ENCODE measurements around the gene DIS3L2. TPM values are rescaled to one million over a fixed set of nuclear protein-coding genes. Genes with fewer than 3 reads are reported as not detected.

The DIS3L2 gene
- total RNA-seq, 6 experiments from 2014 or later = 18.2 to 23.6 (median 21.6) TPM

GRCh38 chr2:232133078-232133477, 171.6 kb downstream of the DIS3L2 start:
- no peak for DNase-seq
- H3K9me3 Mint-ChIP-seq = no peaks in the 10 kb centered on the region
- no peak overlapping the region for H3K4me3 Mint-ChIP-seq
- H3K4me1 Mint-ChIP-seq (ENCODE audit: low read depth) = peaks cover 16% of the 10 kb centered on the region
- 0 out of 2 replicates have a peak, but pooled peaks cover 4% of the 10 kb centered on the region for H3K36me3 Mint-ChIP-seq (ENCODE audit: low read depth)
- TF ChIP-seq, protein P1, sequence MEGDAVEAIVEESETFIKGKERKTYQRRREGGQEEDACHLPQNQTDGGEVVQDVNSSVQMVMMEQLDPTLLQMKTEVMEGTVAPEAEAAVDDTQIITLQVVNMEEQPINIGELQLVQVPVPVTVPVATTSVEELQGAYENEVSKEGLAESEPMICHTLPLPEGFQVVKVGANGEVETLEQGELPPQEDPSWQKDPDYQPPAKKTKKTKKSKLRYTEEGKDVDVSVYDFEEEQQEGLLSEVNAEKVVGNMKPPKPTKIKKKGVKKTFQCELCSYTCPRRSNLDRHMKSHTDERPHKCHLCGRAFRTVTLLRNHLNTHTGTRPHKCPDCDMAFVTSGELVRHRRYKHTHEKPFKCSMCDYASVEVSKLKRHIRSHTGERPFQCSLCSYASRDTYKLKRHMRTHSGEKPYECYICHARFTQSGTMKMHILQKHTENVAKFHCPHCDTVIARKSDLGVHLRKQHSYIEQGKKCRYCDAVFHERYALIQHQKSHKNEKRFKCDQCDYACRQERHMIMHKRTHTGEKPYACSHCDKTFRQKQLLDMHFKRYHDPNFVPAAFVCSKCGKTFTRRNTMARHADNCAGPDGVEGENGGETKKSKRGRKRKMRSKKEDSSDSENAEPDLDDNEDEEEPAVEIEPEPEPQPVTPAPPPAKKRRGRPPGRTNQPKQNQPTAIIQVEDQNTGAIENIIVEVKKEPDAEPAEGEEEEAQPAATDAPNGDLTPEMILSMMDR (IDR thresholded peaks at IDR 0.05) = peak; percentile 52
- H3K27ac Mint-ChIP-seq = no peak overlapping the region
- H3K27me3 Mint-ChIP-seq (ENCODE audit: insufficient read depth) = no peaks in the 10 kb centered on the region; the same call in none of the 2 replicates

DNA sequence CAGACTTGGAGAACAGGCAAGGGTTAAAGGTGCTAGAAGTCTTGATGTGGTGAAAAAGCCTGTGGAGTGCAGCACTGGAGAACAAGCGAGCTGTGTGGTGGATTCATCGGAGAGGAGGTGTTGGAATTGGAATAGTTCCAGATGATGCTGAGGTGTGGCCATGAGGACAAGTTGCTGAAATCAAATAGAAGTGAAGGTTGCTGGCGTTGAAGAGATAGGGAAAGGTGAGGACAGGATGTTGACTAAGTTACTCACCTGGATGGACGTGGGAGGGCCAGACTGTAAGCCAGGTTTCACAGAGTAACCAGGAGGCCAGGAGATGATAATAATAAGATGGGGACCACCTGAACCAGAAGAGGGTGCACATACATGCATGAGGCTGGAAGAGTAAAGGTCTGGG, 173.4 kb downstream of the DIS3L2 start:
- Mint-ChIP-seq H3K27ac (no peak overlapping the region), H3K36me3 (ENCODE audit: low read depth) (0 out of 2 replicates have a peak, but pooled peaks cover 4% of the 10 kb centered on the region), H3K27me3 (ENCODE audit: insufficient read depth) (no peaks in the 10 kb centered on the region; the same call in none of the 2 replicates), H3K9me3 (no peaks in the 10 kb centered on the region), H3K4me1 (ENCODE audit: low read depth) (peaks cover 31% of the 10 kb centered on the region), H3K4me3 (no peak overlapping the region)
- no peak for DNase-seq
- TF ChIP-seq, protein P1 (IDR thresholded peaks at IDR 0.05) = no peak

DNA sequence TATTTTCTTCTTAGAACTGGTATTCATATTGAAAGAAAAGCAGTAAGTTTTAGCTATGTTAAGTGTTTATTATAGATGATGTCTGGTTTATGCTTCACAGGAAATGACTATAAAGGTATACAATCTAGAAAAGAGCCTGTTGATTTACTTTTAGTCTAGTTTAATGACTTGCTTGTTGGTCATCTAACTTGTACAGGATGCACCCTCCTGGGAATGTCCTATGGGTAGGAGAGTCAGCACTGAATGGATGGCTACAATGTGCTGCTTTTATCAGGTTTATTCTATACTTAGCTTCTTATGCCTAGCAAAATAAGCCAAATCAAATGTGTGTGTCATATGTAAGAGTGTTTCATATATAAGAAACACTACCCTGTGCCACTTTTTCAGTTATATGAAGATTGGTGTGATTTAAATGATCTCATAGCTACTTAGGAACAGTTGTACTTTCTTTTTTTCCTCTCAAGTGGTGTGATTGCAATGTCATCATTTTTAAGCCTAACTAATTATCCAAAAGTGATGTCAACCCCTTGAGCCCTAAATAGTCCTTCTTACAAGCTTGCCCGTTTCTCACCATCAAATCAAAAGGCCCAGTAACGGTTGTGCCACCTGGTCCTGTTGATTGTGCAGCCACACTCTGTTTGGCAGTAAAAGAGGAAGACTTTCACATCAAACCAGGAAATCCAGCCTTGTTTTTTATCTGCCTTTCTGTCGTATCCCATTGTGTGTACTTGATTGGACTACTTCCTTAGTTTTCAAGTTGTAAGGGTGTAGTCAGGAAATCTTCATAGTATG, 176.0 kb downstream of the DIS3L2 start:
- no peak overlapping the region for H3K4me3 Mint-ChIP-seq
- no peak for DNase-seq
- H3K27me3 Mint-ChIP-seq (ENCODE audit: insufficient read depth) = no peaks in the 10 kb centered on the region; the same call in none of the 2 replicates
- TF ChIP-seq, protein P1 (IDR thresholded peaks at IDR 0.05) = no peak
- no peaks in the 10 kb centered on the region for H3K9me3 Mint-ChIP-seq
- no peaks in the 10 kb centered on the region for H3K36me3 Mint-ChIP-seq (ENCODE audit: low read depth)
- peaks cover 40% of the 10 kb centered on the region for H3K4me1 Mint-ChIP-seq (ENCODE audit: low read depth)
- H3K27ac Mint-ChIP-seq = peak overlapping the region; percentile 34; the same call in 1 of the 2 replicates

DNA sequence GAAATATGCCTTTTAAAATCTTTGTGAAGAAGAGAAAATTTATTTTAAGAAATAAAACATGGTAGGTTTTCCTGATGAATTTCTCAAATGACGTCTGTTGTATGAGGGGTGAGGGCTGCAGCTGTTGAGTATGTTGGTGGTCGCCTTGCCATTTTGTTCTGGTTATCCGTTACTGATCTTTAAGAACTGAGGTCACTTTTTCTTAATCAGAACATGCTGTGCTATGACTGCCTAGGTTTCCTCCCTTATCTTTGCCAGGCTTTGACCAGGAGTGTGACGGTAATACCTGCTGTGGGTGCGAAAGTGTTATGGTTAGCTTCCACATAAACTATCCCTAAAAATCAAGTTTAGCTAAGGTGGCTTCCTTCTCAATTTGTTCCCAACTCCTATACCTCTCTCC, 176.9 kb downstream of the DIS3L2 start:
- H3K4me3 Mint-ChIP-seq = no peak overlapping the region
- H3K36me3 Mint-ChIP-seq (ENCODE audit: low read depth) = no peaks in the 10 kb centered on the region
- DNase-seq = no peak
- no peak overlapping the region for H3K27ac Mint-ChIP-seq
- H3K9me3 Mint-ChIP-seq = no peaks in the 10 kb centered on the region
- peaks cover 40% of the 10 kb centered on the region for H3K4me1 Mint-ChIP-seq (ENCODE audit: low read depth)
- TF ChIP-seq, protein P1 (IDR thresholded peaks at IDR 0.05) = no peak
- H3K27me3 Mint-ChIP-seq (ENCODE audit: insufficient read depth) = no peaks in the 10 kb centered on the region; the same call in 1 of the 2 replicates

GRCh38 chr2:232139171-232139594, 177.7 kb downstream of the DIS3L2 start:
- Mint-ChIP-seq H3K9me3 (no peaks in the 10 kb centered on the region), H3K36me3 (ENCODE audit: low read depth) (no peaks in the 10 kb centered on the region), H3K27ac (no peak overlapping the region), H3K4me1 (ENCODE audit: low read depth) (peaks cover 40% of the 10 kb centered on the region), H3K4me3 (no peak overlapping the region), H3K27me3 (ENCODE audit: insufficient read depth) (no peaks in the 10 kb centered on the region; the same call in 1 of the 2 replicates)
- TF ChIP-seq, protein P1 (IDR thresholded peaks at IDR 0.05) = no peak
- no peak for DNase-seq
